ENCODE results near the gene ARSB.

DNA sequence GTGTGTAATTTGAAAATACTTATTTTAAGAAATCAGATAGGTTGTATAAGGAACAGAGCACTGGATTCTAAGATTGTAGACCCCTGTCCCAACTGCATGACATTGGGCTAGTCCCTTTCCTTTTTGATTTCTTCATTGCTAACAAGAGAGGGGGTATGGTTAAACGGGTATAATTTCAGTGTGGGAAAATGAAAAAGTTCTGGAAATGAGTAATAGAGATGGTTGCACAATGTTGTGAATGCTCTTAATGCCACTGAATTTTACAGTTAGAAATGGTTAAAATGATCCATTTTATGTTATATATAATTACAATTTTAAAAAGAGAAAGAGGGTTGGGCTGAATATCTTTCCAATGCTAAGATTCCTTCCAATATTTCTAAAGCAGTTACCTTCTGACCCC, 233.2 kb downstream of the ARSB start:
- TF ChIP-seq, protein P1, sequence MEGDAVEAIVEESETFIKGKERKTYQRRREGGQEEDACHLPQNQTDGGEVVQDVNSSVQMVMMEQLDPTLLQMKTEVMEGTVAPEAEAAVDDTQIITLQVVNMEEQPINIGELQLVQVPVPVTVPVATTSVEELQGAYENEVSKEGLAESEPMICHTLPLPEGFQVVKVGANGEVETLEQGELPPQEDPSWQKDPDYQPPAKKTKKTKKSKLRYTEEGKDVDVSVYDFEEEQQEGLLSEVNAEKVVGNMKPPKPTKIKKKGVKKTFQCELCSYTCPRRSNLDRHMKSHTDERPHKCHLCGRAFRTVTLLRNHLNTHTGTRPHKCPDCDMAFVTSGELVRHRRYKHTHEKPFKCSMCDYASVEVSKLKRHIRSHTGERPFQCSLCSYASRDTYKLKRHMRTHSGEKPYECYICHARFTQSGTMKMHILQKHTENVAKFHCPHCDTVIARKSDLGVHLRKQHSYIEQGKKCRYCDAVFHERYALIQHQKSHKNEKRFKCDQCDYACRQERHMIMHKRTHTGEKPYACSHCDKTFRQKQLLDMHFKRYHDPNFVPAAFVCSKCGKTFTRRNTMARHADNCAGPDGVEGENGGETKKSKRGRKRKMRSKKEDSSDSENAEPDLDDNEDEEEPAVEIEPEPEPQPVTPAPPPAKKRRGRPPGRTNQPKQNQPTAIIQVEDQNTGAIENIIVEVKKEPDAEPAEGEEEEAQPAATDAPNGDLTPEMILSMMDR (IDR thresholded peaks at IDR 0.05) = no peak
- no peak for TF ChIP-seq POLR2A (IDR thresholded peaks at IDR 0.05)
